Bronchial epithelial cell (primary cell): ENCODE data around the gene RELT. TPM values are rescaled to one million over a fixed set of nuclear protein-coding genes. Genes with fewer than 3 reads are reported as not detected.

Experiments used
- DNase-seq: peaks from one replicate; pipeline ENCODE4 v3.0.0-alpha.2; 2010; ENCODE audit warnings: low read depth
- FAIRE-seq: peaks from 2 replicates; lab custom pipeline; 2011; peaks lifted over from hg19 to GRCh38; lab: Jason Lieb, UNC
- H3K27me3 ChIP-seq: 2 replicates; pipeline ENCODE4 v1.5.1; 2011; ENCODE audit warnings: low read length; ENCODE audit not compliant: control insufficient read depth, insufficient read depth
- H3K36me3 ChIP-seq: 2 replicates; pipeline ENCODE4 v1.5.1; 2011; ENCODE audit warnings: low read length; ENCODE audit not compliant: control insufficient read depth, insufficient read depth
- H3K4me3 ChIP-seq: 2 replicates; pipeline ENCODE4 v1.5.1; 2011; ENCODE audit warnings: mild to moderate bottlenecking, low read depth, low read length, control low read depth
- CTCF ChIP-seq: IDR thresholded peaks from 2 replicates; pipeline ENCODE4 v1.5.1; 2011; ENCODE audit warnings: mild to moderate bottlenecking, moderate library complexity, low read length, control low read depth, inconsistent platforms; ENCODE audit not compliant: insufficient read depth, severe bottlenecking
- total RNA-seq: library from RNA; depleted of rRNA; stranded (reverse); fragments of >200 nt; gene quantifications from 2 replicates; pipeline ENCODE4 v1.2.1, GENCODE V29; 2014

RELT gene
- total RNA-seq, 1 donor from 2014 or later, result 3.4 TPM

GRCh38 chr11:73345481-73346160 lies 30.6 kb upstream of the RELT start:
- Histone ChIP-seq H3K4me3 (no peak overlapping the region), H3K36me3 (peaks cover 3% of the 10 kb centered on the region), H3K27me3 (no peaks in the 10 kb centered on the region)
- DNase-seq, result no peak
- no peak for FAIRE-seq
- TF ChIP-seq CTCF, result no peak

GRCh38 chr11:73346186-73346935 lies 29.8 kb upstream of the RELT start:
- Histone ChIP-seq H3K4me3 (no peak overlapping the region), H3K27me3 (no peaks in the 10 kb centered on the region), H3K36me3 (peaks cover 3% of the 10 kb centered on the region)
- FAIRE-seq, result peak; percentile 7
- DNase-seq, result no peak
- no peak for TF ChIP-seq CTCF

- Histone ChIP-seq H3K36me3 (peaks cover 3% of the 10 kb centered on the region), H3K4me3 (no peak overlapping the region), H3K27me3 (no peaks in the 10 kb centered on the region)
- FAIRE-seq, result no peak
- TF ChIP-seq CTCF, result no peak
- no peak for DNase-seq
Measured at GRCh38 chr11:73347067-73347466, 29.1 kb upstream of the RELT start.

- no peak overlapping the region for H3K4me3 ChIP-seq
- no peaks in the 10 kb centered on the region for H3K27me3 ChIP-seq
- FAIRE-seq (no peak), DNase-seq (no peak)
- H3K36me3 ChIP-seq, result peaks cover 3% of the 10 kb centered on the region
- TF ChIP-seq CTCF, result no peak
Measured at GRCh38 chr11:73348838-73349237, 27.4 kb upstream of the RELT start.

- no peak for FAIRE-seq
- TF ChIP-seq CTCF, result no peak
- DNase-seq, result no peak
- Histone ChIP-seq H3K4me3 (no peak overlapping the region), H3K27me3 (no peaks in the 10 kb centered on the region), H3K36me3 (peaks cover 3% of the 10 kb centered on the region)
Measured at GRCh38 chr11:73349633-73350032, 26.6 kb upstream of the RELT start.
